ENCODE results near the gene ZMIZ1.

DNA sequence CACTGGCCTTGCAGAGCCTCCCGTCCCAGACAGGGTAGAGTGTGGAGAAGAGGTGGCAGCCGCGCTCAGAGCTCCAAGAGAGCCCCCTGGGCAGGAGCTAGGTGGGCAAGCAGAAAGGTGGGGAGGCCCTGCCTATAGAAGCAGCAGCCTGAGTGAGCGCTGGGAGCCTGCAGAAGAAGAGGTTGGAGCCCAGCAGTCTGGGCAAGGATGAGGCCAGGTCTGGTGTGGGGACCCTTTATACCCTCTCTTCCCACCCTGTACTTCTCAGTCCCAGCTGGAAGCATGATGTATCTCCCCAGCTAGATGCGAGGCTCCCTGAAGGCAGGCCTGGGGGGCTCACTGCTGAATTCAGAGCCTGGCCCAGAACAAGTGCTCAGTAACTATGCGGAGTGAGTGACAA lies 44.5 kb upstream of the ZMIZ1 start:
- TF ChIP-seq, protein P1, sequence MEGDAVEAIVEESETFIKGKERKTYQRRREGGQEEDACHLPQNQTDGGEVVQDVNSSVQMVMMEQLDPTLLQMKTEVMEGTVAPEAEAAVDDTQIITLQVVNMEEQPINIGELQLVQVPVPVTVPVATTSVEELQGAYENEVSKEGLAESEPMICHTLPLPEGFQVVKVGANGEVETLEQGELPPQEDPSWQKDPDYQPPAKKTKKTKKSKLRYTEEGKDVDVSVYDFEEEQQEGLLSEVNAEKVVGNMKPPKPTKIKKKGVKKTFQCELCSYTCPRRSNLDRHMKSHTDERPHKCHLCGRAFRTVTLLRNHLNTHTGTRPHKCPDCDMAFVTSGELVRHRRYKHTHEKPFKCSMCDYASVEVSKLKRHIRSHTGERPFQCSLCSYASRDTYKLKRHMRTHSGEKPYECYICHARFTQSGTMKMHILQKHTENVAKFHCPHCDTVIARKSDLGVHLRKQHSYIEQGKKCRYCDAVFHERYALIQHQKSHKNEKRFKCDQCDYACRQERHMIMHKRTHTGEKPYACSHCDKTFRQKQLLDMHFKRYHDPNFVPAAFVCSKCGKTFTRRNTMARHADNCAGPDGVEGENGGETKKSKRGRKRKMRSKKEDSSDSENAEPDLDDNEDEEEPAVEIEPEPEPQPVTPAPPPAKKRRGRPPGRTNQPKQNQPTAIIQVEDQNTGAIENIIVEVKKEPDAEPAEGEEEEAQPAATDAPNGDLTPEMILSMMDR (IDR thresholded peaks at IDR 0.05) = no peak
- no peak for TF ChIP-seq POLR2A (IDR thresholded peaks at IDR 0.05)
